HG03060 (cell line): ENCODE data around the gene FUT3.

Experiments
- ATAC-seq: cut with Tn5 transposase; IDR thresholded peaks from one replicate; pipeline ENCODE4 v1.9.1; 2021; ENCODE audit warnings: low read depth, moderate number of reproducible peaks; ENCODE audit not compliant: unreplicated experiment

FUT3 gene

DNA sequence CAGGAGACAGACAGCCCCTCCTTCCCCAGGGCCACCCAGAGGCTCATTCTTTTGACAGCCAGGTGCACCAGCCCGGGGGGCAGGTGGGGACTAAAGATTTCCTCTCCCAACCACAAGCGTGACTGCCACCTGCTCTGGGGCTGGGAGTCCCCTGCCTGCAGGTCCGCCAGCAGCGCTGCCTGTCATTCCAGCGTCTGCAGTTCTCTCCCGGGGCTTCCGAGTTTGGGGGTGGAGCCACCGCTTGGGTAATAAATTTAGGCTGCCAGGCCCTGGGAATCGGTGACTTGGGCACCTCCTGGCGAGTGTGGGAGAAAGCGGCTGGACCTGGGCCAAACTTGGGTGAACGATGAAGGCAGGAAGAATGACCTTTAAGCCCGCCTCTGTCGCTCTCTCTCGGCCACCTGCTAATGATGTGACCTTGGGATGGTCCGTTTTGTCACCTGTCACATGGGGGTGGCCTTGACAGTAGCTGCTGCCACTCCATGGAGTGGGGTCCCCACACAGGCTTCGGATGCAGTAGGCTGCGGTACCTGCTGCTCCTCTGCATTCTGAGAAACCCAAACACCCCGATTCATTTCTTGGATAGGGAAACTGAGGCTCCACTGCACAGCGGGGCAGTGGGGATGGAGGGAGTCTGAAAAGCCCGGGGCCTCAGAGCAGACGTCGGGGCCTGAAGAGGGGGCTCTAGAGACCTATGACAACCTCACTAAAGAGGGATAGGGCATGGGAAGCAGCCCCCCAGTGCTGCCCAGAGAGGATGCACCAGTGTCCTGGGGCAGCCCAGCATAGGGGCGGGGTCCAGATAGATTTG, 24.5 kb downstream of the FUT3 start:
- ATAC-seq: no peak

DNA sequence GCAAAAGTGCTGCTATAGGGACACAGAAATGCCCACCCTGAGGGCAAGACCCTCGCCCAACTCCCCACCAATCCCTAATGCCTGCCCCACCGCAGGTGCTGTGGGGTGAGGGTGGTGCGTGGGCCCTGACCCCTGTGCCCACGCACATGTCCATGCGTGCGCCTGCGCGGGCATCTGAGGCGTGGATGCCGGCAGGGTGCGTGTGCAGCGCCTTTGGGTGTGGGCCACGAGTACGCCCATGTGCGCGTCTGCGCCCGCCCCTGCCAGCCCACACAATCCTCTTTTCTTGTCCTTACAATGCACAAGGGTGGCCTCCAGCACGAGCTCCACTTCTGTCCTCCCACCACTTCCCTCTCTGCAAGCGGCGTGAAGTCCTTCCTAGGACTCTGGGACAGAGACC, 26.1 kb downstream of the FUT3 start:
- no peak for ATAC-seq

DNA sequence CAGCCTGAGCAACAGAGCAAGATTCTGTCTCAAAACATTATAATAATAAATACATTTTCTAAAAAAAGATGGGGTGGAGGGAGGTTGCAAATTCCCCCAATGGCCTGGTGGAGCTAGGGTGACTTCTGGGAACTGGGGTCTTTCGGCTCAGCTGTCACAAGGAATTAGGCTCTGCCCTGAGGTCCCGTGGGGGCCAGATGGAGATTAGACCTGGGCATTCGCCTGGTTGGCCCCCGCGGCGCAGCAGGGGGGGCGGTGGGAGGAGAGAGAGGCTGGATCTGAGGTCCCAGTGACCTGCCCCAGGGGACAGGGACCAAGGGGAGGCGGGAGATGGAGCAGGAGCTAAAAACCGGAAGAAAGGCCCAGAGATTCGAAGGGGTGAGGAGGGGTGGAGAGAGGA, 26.5 kb downstream of the FUT3 start:
- ATAC-seq: no peak

DNA sequence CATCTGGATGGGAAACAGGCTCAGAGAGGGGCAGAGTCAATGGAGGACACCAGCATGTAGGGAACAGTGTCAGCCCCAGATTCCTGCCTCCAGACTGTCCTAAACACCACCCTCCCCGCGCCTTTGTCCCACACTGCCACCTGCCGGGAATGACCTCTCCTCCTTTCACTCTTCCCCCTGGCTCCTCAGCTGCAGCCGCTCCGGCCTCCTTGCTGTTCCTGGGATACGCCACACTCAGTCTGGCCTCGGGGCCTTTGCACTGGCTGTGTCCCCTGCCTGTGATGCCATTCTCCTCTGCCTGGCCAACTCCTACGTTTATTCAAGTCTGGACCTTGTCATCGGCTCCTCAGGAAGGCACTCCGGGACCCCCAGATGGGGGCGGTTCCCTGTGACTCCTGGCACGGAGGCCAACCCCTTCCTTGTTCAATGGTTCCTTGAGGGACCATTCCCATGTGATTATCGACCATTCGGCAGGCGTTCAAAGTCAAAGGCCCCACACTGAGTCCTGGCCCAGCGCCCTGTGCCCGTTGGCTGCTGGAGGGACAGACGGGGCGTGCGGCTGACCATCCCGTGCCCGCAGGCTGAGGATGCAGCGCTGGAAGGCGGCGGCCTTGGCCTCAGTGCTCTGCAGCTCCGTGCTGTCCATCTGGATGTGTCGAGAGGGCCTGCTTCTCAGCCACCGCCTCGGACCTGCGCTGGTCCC, 27.5 kb downstream of the FUT3 start:
- ATAC-seq: no peak

DNA sequence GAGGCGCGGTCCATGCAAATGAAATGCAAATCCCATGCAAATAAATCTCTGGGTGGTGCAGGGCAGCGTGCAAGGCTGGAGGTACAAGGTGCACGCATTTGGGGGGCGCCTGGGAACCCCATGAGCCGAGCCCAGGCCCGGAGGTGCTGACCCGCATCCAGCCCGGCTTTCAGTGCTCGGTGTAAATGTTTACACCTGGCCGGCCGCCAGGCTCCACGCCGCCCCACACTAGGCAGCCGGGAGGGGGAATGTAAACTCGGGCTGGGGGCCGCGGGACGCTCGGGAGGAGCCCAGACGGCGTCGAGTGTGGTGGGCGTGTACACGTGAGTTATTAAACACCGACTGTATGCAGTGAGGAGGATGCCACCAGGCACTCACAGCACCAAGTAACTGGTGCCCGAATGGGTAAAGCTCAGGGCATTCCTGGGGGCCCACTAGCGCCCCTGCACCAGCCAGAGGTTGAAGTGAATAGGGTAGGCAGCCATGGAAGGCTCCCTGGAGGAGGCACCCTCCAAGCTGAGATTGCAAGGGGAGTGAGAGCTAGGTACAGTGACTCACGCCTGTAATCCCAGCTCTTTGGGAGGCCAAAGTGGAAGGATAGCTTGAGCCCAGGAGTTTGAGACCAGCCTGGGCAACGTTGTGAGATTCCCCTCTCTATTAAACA, 28.9 kb downstream of the FUT3 start:
- ATAC-seq: no peak

DNA sequence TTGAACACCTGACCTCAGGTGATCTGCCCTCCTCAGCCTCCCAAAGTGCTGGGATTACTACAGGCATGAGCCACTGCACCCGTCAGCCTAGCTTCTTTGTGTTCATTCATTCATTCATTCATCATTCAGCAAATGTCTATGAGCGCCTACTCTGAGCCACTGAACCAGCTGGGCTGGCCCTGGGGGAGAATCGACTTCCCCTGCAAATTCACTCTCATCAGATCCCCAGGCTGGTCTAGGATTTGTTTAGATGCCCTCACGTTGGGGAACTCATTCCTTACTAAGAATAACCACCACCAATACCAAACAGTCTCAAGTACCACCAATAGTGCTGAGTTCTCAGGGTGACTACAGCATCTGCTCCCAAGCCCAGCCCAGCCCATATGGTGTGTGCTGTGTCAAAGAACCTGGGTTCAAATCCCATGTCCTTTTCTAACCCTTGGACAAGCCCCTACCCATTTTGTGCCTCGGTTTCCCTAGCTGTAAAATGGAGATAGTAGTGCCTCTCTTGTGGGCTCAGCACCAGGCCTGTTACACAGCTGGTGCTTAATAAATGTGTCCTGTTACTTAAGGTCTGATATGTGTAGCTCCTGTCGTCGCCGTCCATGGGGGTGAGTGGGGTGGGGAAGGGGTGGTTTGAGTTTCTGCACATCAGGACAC, 29.6 kb downstream of the FUT3 start:
- no peak for ATAC-seq

DNA sequence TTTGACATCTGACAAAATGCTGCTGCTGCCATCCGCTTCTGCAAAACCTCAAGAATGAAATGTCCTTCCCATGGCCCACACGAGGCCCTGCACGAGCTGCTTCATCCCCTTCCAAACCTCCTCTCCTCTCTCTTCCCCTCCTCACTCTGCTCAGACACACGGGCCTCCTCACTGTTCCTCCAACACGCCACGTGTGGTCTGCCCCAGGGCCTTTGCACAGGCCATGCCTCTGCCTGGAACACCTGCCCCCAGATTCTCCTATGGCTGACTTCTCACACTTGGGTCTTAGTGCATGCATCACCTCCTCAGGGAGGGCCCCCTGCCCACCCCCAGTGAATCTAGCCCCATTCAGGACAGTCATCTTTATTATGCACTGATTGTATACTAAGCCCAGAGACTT, 30.5 kb downstream of the FUT3 start:
- ATAC-seq: no peak

DNA sequence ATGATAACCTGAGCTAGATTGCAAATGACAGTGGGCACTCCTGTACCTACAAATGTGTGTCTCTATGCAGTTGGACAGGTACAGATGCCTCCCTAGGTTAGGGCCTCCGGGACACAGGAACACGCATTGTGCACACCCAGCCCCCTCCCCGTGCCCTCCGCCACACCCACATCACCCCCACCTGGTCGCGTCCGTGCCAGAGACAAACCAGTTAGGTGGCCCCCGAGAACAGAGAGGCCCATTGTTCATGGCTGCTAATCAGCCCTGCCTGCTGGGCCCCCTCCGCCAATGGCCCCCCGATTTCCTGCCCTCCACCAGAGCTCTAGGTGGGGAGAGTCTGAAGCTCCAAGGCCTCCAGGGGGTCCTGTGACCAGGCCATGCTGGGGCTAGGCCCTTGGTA, 32.7 kb downstream of the FUT3 start:
- ATAC-seq: no peak

DNA sequence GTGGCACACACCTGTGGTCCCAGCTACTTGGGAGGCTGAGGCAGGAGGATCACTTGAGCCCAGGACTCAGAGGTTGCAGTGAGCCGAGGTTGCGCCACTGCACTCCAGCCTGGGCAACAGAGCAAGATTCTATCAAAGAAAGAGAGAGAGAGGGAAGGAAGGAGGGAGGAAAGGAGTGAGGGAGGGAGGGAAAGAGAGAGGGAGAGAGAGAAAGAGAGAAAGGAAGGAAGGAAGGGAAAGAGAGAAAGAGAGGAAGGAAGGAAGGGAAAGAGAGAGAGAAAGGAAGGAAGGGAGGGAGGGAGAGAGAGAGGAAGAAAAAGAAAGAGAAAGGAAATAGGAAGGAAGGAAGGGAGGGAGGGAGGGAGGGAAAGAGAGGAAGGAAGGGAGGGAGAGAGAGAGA, 34.0 kb downstream of the FUT3 start:
- ATAC-seq: no peak

DNA sequence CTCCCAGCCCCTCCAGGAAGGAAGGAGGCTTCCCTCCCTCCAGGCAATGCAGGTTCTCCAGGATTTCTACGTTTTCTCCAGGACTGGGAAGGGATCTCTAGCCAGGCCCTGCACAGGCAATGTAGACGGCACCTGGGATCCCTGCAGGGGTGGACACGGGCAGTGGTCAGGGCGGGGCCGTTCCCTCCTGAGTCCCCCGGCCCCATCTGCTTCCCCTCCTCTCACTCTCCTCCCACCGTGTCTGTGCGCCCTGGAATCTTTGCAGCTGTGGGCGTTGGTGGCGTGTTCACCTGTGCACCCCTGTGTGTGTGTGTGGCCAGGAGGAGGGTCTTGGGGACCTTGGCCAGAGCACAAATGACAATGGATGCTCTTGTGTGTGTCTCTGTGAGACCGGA, 36.4 kb downstream of the FUT3 start:
- ATAC-seq: no peak

DNA sequence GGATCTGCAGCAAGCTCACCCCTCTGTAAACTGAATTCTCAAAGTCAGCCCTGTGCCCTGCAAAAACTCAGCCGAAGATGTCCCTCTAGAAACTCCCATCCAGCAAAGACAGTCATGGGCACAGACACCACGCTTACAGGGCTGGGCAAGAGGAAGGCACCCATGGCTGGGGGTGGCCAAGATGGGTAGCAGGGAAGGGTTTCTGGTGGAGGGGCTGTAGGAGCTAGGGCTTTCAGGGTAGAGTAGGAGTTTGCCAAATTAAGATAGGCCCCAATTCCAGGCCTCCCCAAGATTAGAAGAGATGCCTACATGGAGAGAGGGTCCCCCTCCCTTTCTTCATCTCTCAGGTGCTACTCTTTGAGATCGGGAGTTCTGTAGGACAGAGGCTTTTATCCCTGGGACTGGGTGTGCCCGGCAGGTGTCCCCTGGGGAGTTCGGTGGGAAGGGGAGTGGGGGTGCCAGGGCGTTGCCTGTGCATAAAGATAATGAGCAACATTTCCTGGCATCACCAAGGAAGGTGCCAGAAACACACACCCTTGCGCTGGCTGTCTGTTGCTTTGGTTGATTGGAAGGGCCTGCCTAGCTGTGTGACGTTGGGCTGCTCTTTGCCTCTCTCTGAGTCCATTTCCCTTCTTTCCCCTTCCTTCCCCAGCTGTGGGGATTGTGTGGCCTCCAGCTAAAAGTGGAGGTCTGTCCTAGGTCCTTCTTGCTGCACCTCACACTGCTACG, 37.0 kb downstream of the FUT3 start:
- ATAC-seq: no peak

DNA sequence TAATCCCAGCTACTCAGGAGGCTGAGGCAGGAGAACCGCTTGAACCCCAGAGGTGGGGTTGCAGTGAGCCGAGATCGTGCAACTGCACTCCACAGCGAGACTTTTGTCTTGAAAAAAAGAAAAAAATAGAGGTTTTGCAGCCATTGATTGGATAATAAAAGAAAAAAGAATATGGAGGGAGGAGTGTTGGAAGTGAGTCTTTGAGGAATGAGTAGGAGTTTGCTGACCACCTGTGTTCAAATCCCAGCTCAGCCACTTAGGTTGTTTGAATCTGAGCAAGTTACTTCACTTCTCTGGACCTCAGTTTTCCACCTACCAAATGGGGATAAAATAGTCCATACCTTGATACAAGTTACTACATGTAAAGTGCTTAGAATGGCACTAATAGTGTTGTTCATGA, 40.1 kb downstream of the FUT3 start:
- no peak for ATAC-seq

DNA sequence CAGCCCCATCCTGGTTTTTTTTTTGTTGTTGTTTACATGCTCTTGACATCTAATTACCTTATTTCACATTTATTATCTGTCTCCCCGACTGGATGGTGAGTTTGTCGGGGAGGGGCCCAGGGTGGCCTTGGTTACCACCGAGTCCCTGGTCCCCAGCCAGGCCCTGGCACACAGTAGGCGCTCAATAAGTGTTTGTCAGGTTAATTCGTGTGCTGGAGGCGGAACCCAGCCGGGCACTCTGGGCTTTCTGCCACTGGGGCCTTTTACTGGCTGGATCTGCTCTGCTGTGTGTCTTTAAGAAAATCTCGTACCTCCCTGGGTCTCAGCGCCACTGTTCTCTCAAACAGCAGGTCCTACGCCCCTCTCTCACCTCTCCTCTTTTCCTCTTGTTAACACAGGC, 41.8 kb downstream of the FUT3 start:
- no peak for ATAC-seq

DNA sequence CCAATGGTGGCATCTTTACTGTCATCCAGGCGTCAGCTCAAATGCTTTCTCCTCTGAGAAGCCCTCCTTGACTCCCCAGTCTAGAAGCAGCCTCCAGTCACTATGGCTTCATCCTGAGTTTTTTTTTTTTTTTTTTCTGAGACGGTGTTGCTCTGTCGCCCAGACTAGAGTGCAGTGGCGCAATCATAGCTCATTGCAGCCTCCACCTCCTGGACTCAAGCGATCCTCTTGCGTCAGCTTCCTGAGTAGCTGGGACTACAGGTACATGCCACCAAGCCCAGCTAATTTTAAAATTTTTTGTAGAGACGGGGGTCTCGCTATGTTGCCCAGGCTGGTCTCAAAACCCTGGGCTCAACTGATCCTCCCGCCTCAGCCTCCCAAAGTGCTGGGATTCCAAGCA, 42.2 kb downstream of the FUT3 start:
- ATAC-seq: no peak

DNA sequence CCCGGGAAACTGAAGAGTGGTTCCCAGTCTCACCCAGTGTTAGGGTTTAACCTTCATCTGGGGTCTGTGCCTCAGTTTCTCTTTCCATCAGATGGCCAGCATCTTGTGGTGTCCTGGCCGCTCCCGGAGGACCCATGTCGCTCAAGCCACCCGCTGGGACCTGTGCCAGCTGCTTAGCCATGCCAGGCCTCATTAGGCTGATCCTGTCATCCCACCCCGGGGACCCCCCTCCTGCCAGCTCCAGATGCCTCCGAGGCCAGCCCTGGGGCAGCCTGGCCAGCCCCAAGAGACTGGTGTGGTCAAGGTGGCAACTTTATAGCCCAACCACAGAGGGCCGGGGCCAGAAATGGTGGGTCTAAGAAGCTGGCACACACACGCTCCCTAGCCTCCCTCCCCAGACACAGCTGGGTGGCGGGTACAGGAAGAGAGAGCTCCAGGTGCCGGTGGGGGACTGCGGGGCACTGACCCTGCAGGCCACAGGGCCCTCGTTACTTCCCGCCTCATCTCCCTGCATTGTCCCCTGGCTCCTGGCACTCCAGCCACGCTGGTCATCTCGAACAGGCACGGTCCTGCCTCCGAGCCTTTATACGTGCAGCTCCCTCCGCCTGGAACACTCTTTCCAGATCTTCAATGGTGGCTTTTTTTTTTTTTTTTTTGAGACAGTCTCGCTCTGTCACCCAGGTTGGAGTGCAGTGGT, 43.0 kb downstream of the FUT3 start:
- ATAC-seq: no peak

DNA sequence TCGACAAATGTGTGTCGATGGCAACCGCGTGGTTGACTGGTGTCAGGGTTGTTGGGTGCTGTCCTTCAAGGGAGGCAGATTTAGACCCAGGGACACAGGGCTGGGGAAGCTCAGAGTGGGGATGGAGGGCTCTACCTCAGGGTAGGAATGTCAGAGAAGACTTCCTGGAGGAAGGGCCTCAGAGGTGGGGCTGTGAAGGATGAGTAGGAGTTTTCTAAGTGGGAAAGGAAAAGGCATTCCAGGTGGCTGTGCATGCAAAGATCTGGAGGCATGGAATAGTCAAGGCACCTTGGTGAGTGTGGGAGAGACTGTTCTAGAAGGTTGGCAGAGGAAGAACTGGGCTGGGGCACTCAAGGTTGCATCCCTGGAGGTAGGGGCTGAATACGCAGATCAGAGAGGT, 44.3 kb downstream of the FUT3 start:
- no peak for ATAC-seq

DNA sequence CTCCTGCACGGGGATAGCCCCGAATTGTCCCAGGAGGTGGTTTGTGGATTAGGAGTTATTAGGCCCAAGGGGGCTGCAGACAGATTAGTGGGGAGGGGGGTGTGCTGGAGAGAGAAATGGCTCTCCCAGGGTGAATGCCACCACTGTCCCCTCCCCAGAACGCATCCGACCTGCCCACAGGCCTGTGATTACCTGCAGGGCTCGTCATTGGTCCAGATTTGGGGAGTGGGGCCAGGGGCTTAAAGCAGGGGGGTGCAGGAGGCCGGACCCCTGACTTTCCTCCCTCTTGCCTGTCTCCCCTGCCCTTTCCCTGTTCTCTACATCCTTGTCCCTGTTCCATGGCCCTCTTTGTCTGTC, 45.1 kb downstream of the FUT3 start:
- ATAC-seq: no peak

DNA sequence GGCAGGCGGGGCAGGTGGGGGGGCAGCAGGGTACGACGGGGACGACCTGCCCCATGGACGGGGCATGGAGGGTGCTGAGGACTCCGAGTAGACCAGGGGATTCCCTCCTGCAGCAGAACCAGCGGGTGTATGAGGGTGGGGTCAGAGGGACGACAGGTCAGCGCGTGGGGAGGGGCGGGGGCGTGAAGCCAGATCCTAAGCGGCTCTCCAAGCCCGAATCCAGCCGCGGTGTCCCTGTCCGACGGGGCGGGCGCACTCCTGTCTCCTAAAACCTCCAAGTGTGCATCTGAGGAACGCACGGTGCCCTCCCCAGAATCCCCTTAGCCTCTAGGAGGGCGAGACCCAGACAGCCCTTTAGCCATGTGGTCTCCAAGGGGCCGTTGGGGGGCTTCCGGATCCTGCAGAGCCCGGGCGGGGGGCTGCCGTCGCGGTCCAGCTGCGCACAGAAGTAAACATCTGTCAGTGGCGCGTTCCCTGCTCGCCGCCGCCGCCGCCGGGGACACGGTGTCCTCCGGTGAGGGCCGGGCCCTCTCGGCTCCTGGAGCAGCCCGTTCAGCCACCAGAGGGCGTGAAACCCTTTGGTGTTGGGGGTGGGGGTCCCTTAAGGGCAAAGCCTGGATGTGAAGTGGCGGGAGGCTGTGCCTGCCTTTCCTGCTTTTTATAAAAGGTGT, 45.7 kb downstream of the FUT3 start:
- no peak for ATAC-seq
